GM21381 (cell line): ENCODE data around the gene NENF.

Experiments used
- ATAC-seq: cut with Tn5 transposase; IDR thresholded peaks from one replicate; pipeline ENCODE4 v1.9.1; 2021; ENCODE audit warnings: mild to moderate bottlenecking, moderate library complexity; ENCODE audit not compliant: unreplicated experiment

The NENF gene

DNA sequence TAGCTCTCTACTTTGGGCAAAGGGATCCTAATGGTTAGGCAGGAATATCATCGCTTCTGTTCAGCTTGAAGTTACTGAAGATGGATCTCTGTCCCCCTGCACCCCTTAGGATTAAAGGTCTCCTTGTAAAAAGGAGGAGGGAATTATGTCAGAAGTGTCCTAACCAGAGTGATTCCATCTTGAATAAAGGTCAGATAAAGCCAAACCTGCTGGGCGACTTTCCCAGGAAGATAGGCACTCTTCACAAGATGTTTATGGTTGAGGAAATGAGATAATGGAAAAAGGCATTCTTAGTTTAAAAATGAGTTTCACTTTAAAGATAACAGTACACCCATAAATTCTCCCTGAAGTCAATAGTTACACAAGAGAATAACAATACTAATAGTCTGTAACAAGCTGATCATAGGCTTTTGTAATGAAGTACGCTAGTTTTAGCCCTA, 1.7 kb upstream of the NENF start:
- no peak for ATAC-seq

DNA sequence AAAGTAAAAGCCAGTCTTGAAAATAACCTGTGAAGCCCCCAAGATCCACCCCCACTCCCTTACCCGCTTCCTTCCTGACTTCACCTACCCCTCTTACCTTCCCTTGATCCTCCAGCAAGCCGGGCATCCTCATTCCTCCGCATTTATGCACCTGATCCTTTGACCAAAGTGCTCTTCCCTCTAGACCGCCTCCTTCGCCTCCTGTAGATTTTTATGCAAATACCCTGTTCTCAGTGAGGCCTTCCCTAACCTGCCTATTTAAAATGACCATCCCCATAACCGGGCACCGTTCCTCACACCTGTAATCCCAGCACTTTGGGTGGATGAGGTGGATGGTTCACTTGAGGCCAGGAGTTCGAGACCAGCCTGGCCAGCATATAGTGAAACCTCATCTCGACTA, 1.1 kb upstream of the NENF start:
- no peak for ATAC-seq

DNA sequence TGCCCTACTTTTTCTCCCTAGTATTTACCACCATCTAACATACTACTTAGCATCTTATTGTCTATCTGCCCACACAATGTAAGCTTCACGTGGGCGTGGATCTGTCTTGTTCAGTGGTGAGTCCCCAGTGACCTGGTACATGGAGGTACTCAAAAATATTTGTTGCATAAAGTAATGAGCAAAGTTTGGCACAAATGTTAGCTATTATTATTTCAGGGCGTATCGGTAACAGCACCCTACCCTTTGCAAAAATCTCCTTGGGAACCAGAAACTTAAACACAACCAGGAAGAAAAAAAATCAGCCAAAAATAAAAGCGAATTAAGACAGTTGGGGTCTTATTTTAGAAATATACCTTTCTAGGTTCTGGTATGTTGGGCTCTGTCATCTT, 454 bp upstream of the NENF start:
- no peak for ATAC-seq

DNA sequence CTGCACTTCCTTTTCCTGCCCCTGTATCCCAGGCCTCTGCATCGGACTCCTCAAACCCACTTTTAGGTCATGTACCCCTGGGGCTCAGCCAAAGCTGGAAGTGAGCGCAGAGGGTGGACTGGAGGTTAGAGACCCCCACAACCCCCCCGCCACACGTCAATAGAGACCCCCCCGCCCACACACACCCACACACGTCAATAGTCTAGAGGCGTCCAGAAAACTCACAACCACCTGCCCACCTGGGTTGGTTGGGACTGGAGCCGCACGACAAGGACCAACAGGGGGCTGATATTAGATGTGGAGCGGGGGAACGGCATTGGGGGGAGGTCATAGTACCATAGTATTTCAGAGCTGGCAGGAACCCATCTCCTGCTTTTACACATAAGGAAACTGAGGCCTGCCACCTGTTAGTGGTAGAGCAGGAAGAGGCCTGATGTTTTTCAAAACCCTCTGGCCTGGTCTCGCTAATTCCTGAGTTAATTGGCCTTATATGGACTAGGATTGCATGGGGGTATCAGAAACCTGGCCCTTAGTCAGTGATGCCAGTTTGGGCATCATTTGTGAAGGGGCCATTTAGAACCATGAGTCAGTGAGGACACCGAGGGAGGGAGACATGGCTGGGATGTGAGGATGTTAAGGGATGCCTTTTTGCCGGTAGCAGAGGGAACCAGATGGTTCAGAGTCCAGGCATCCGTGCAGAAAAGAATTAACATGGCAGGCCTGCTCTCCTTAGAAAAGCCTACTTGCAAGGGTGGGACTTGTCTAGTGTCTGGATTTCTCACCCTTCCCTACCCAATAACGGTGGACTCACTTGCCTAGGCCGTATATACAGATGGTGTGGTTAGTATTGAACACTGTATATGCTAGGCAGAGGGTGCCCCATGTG, 1.1 kb downstream of the NENF start:
- ATAC-seq: no peak

DNA sequence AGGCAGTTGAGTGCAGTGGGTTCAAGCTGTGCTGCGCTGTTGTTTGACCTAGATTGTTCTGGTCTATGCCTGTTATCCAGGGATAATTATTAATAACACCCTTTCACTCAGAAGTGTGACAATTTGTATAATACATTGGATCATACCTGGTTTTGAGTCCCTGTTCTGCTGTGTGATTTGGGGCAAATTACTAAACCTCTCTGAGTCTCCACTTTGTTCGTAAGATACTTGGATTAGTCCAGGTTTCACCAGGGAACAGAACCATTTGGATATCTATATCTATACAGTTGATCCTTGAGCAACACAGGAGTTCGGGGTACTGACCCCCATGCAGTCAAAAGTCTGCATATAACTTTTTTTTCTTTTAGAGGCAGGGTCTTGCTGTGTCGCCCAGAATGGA, 2.3 kb downstream of the NENF start:
- no peak for ATAC-seq

DNA sequence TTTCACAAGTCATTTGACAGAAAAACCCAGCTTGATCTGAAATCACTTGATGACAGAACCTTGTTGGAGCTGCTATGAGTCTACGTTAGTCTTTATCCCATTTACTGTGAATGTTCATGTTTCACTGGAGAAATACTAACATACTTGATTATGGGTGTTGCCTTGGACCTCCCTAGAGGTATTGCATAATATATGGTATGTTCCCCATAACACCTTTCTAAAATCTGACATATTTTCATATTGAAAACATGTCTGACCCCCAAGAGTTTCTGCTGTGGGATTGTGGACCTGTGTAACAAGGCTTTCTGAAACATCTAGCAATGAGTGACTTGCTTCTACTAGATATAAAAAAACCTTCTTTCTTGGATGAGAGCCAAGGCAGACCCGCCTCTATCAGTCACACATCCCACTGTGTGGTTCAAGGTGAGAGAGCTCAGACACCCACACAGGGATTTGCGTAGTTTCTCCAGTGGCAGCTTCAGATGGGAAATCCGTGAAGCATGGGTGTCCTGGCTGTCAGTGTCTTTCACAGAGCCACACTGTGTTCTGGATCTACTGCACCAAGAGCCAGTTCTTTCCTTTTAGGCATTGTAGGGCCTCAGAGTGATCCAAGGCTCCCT, 4.6 kb downstream of the NENF start:
- ATAC-seq: no peak

DNA sequence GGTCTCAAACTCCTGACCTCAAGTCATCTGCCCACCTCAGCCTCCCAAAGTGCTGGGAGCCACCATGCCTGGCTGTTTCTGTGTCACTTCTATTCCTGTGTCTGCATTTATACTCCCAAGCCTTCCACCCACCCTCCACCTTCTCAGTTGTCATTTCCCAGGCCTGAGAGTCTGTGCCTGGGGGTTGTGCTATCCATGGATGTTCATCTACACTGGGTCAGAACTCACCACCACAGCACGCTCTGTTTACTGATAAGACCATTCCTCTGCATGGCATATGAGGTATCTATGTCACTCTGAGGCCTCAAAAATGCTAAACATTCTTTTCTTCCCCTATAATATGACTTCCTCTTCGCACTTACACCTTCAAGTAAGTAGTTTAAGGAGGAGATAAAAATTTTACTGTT, 6.1 kb downstream of the NENF start:
- ATAC-seq: no peak

DNA sequence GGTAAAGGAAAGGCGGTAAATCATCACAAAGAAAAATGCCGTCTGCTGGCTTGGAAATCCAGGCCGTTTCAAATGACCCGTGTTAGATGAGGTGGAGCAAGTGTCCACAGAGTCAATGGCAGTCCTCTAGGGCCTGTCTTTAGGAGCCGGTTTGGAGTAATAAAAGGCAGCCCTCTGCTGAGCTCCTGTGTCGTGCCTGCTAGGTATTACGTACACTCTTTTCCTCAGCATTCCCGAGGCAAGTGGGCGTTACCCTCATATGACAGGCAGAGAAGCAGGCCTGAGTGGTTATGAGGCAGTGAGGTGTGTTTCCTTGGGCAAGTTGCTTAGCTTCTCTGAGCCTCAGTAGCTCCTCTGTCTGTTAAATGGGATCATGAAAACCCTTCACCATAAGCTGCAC, 7.7 kb downstream of the NENF start:
- no peak for ATAC-seq

DNA sequence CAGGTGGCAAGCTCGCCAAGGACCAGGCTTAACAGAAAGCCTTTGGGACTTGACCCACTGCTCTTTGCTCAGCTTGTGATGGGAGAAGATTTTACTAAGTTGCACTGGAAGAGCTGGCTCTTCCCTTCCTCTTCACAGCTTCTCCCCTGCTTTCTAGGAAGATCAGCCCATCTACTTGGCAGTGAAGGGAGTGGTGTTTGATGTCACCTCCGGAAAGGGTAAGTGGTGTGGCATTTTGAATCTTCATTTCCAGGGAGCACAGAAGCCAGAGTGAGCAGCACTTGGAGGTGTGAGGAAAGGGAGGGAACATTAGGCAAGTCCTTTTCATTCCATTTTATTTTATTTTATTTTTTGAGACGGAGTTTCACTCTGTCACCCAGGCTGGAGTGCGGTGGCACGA, 9.7 kb downstream of the NENF start:
- no peak for ATAC-seq

DNA sequence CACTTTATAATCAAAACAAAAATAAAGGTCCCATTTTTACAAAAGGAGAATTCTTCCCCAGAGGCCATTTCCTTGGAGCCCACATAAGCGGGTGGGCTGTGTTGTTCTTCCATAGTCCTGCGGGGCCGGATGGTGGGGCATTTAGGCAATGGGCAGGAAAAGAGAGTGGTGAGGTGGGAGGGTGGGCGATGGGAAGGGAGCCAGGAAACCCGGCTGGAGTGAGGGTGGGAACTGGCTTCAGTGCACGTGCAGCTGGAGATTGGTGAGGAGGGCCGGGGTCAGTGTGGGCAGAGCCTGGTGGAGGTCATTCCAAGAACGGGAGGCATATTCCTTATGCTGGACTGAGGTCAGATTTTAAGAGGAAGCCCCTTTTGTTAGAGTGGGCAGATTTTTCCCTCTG, 13.6 kb downstream of the NENF start:
- no peak for ATAC-seq

DNA sequence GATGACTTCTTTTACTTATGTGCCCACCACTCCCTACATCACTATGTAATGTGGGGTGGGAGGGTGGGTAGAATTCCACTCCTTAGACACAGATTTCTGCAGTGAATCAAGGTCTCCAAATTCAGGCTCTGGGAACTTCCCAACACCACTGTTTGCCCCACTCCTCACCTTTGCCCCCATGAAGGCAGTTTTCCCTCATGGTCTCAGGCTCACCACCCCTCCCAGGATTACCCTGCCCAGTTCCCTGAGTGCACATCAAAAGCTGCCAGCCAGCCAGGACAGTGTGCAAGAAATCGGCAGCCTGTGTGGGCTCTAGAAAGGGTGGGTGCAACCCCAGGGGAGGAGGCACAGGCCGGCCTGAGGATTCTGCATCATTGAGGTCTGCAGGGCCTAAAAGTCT, 14.8 kb downstream of the NENF start:
- ATAC-seq: no peak

DNA sequence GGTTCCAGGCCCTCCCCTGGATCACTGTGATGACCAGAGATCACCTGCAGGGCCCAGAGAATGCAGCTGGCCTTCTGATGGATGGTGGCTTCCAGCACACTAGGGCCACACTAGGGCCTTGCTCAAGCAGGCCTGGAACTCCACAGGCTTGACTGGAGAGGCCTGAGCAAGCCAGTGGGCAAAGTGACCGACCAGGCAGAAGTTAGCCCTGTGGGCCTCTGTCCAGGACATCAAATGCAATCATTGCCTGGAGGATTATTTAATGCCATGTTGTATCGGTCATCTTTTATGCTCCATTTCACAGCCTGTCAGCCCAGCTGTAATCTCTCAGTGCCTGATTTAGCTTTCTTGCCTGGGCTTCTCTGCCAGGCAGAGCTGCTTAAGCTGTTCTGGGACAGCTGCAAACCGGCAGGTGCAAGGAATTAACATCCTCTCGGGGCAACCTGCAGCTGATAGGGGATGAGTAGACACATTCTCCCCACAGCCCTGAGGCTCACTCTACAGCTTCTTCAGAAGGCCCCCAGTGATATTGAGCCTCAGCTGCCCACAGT, 17.7 kb downstream of the NENF start:
- no peak for ATAC-seq

DNA sequence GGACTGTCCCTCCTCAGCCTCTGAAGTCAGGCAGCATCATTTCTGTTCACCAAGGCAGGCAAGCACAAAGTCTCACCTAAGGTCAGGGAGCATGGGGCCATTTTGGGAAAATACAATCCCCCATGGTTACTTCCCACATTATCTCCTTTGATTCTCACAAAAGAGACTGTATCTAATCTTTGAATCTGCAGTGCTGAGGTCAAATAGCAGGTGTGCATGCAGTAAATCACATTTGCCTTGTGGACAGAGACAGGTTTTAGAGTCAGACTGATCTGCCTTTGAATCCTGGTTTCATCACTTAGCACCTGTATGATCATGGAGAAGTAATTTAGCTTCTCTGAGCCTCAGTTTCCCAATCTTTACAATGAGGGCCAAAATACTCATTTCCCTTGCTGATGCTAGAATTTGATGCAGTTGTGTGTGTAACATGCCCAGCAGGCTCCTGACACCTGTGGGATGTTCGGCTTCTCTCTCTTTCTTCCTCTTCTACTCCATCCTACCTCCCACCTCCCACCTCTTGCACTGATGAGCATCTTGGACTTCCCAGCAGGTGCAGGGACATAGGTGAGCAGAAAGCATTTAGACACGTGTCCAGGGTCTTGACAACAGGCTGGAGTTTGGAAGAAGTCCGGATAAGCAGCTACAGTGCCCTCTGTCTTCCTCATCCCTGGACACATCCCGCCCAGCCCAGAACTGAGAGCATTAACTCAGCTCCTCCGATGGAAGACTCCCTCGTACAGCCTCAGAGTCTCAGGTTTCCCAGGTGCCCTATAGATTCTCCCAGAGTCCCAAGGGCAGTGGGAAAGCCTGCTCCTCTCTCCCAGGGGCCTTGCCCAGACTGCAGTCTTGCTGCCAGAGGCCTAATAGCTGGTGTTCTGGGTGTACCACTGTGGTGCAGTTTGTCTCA, 18.9 kb downstream of the NENF start:
- no peak for ATAC-seq

DNA sequence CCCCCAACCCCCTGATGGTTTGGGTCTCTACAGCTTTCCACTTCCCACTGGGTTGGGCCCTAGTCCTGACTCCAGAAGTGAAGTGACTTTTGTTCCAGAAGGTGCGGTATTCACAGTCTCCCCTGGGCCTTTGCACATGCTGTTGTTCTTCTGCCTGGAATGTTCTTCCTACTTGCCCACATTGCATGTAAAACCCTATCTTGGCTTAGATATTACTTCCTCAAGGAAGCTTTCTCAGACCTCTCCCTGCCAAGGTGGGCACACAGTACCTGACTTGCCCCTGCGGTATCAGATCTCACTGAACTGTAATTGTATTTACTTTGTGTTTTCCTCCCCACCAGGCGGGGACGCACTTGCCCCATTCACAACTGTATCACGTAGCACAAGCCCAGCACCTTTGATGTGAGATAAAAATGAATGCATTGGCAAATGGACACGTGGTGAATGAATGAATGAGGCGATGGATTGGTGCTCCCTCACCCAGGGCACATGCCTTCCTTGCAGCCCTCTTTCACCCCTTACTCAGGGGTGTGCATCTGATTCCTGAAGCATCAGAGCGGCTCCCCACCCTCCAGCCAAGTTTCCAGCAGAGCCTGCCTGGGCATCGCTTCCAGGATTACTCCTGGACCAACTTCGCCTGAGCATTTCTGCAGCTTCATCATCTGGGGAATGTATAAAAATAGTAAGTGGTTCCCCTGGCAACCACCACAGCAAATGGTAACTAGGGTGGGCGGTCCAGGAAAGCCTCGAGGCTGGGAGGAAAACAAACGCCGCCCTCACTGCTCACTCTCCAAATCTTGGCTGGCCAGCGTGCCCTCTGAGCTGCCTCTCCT, 19.8 kb downstream of the NENF start:
- no peak for ATAC-seq

DNA sequence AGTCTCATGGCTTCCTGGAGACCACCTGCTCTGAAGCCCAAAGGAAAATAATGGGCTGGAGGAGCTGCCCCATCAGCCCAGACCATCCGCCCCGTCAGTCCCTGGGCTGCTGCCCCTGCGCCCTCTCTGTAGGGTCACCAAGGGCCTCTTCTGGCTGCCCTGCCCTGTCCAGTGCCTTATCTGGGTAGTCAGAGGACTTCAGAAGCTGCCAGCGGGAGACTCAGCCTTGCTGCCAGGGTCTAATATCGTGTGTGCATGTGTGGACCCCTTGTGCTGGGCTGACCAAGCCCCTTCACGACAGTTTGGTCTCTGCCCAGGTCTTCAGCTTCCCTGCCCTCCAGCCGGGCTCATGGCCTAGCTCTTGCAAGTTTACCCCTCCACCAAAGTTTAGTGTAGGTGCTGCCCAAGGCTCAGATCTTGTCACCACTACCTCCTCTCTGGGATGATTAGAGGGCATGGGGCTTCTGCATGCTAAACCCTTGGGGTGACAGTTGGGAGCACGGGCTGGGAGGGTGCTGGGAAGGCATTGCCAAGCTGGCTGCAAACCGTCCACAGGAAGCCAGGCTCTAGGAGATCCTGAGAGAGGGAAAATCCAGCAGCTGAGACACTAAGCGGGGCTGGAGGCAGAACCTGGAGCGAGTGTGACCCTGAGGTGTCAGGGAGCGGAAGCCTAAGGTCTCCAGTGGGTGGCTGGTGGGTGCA, 20.6 kb downstream of the NENF start:
- no peak for ATAC-seq

DNA sequence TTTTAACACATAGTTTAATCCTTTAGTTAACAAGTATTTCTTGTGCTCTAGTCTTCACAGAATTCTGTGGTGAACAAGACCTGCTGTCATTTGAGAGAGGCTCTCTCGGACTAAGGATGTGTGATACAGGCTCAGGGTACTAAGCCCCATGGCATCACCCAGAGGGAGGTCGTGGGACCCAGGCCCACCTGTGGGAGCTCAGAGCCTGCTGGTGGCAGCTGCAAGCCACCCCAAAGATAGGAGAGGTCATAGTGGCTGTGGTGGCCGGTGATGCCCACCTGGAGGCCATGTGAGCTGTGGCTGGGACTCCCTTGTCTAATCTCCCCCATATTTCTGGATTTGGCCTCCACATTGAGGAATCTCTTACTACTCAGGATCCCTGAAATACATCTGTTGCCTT, 22.0 kb downstream of the NENF start:
- no peak for ATAC-seq

DNA sequence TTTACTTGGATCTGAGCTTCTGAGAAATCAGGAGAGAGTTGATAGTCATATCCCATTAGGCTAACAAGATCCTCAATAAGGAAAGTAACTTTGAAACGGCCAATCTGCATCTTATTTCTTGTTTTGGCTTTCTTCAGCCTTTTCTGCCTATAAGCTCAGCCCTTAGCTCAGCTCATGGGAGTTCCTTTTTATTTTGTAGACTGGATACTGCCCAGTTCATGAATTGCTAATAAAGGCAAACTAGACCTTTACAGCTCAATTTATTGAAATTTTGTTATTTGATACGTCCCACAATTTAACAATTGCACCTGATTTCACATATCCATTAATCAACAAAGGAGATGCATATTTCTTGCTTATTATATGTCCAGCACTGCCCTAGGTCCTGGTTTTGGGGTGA, 22.7 kb downstream of the NENF start:
- no peak for ATAC-seq

DNA sequence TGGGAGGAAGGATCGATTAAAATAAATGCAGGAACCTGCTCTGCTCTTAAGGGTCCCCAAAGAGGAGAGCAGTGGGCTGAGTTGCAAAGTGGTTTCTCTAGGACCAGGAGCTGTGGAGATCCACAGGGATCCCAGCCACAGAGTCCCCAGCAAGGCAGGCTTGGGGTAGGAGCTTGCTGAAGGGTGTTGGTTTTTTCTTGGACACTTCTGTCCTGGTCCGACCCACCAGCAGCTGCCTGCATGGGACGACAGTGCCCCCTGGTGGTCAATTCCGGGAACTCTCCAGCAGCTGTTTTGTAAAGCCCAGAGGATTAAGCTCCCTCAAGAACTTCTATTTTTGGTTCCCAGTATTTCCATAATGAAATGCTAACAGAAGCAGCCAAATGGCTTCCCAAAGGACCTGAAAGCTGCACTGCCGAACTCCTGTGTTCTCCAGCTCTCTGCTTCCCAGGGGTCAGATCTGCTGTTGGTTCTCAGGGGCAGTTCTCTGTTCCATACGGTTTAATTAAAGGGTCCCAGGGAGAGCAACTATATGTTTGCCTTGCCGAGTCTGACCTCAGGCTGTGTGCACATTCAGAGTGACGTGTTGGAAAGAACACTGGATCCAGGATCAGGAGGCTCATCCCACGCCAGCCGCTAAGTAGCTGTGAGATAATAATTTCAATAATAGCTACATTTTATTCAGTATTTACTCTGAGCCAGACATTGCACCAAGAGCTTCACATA, 23.2 kb downstream of the NENF start:
- ATAC-seq: peak; percentile 53

DNA sequence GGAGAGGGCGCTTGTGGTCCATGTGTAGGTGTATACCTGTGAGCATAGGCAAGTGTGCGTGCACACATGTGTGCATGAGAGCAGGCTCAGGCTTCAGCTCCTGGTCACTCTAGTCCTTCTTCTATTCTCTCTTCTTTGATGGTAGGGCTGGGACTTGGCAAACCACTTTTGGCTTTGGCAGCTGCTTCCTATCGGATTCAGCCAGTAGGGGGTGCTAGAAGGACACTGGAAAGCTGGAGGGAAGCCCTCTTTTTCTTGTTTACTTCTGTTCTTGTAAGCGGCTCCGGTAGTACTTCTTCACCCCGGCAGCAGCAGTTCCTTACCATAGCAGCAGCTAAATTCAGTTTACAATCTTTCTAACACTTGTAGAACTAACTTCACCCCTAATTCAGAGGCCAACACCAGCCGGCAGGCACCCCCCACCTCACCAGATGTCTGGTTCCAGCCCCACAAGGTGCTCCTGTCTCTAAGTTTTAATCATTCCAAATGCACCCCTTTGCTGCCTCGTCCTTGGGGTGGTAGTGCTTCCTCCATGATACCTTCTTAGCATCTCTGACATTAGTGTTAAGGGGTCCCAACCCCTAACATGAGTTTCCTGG, 25.1 kb downstream of the NENF start:
- no peak for ATAC-seq
